ENCODE results near the gene TBC1D21.

TBC1D21 gene

GRCh38 chr15:73912030-73912596 lies 38.7 kb downstream of the TBC1D21 start:
- FAIRE-seq, result no peak

GRCh38 chr15:73914145-73914544 lies 40.8 kb downstream of the TBC1D21 start:
- no peak for FAIRE-seq
- no peak for DNase-seq (ENCODE audit: insufficient read length, low spot score)

More at GRCh38 chr15:73912030-73912596, 38.7 kb downstream of the TBC1D21 start:
- TF ChIP-seq POLR2AphosphoS5 (IDR thresholded peaks at IDR 0.05; ENCODE audit: low read depth, low read length) (no peak), PAX5 (IDR thresholded peaks at IDR 0.05; ENCODE audit: insufficient read depth, low read length, severe bottlenecking) (no peak), SPI1 (IDR thresholded peaks at IDR 0.05; ENCODE audit: low read depth, low read length) (no peak), TAF1 (IDR thresholded peaks at IDR 0.05; ENCODE audit: low read depth, low read length) (no peak), POLR2A (IDR thresholded peaks at IDR 0.05; ENCODE audit: low read depth, low read length) (no peak), POU2F2 (IDR thresholded peaks at IDR 0.05; ENCODE audit: low read depth, low read length) (no peak)
- DNase-seq (ENCODE audit: insufficient read length, low spot score), result no peak

GRCh38 chr15:73915082-73915481 lies 41.7 kb downstream of the TBC1D21 start:
- no peak for DNase-seq (ENCODE audit: insufficient read length, low spot score)
- no peak for FAIRE-seq
- TF ChIP-seq TAF1 (IDR thresholded peaks at IDR 0.05; ENCODE audit: low read depth, low read length) (no peak), SPI1 (IDR thresholded peaks at IDR 0.05; ENCODE audit: low read depth, low read length) (no peak), POU2F2 (IDR thresholded peaks at IDR 0.05; ENCODE audit: low read depth, low read length) (no peak), PAX5 (IDR thresholded peaks at IDR 0.05; ENCODE audit: insufficient read depth, low read length, severe bottlenecking) (no peak), POLR2AphosphoS5 (IDR thresholded peaks at IDR 0.05; ENCODE audit: low read depth, low read length) (no peak), POLR2A (IDR thresholded peaks at IDR 0.05; ENCODE audit: low read depth, low read length) (no peak)

More at GRCh38 chr15:73914145-73914544, 40.8 kb downstream of the TBC1D21 start:
- TF ChIP-seq PAX5 (IDR thresholded peaks at IDR 0.05; ENCODE audit: insufficient read depth, low read length, severe bottlenecking) (no peak), POLR2AphosphoS5 (IDR thresholded peaks at IDR 0.05; ENCODE audit: low read depth, low read length) (no peak), SPI1 (IDR thresholded peaks at IDR 0.05; ENCODE audit: low read depth, low read length) (no peak), POU2F2 (IDR thresholded peaks at IDR 0.05; ENCODE audit: low read depth, low read length) (no peak), POLR2A (IDR thresholded peaks at IDR 0.05; ENCODE audit: low read depth, low read length) (no peak), TAF1 (IDR thresholded peaks at IDR 0.05; ENCODE audit: low read depth, low read length) (no peak)

GRCh38 chr15:73918784-73919183 lies 45.4 kb downstream of the TBC1D21 start:
- no peak for DNase-seq (ENCODE audit: insufficient read length, low spot score)
- TF ChIP-seq POLR2AphosphoS5 (IDR thresholded peaks at IDR 0.05; ENCODE audit: low read depth, low read length) (no peak), POU2F2 (IDR thresholded peaks at IDR 0.05; ENCODE audit: low read depth, low read length) (no peak), POLR2A (IDR thresholded peaks at IDR 0.05; ENCODE audit: low read depth, low read length) (no peak), SPI1 (IDR thresholded peaks at IDR 0.05; ENCODE audit: low read depth, low read length) (no peak), TAF1 (IDR thresholded peaks at IDR 0.05; ENCODE audit: low read depth, low read length) (no peak), PAX5 (IDR thresholded peaks at IDR 0.05; ENCODE audit: insufficient read depth, low read length, severe bottlenecking) (no peak)
- FAIRE-seq, result no peak

GRCh38 chr15:73919706-73920105 lies 46.3 kb downstream of the TBC1D21 start:
- FAIRE-seq, result no peak
- TF ChIP-seq PAX5 (IDR thresholded peaks at IDR 0.05; ENCODE audit: insufficient read depth, low read length, severe bottlenecking) (no peak), POU2F2 (IDR thresholded peaks at IDR 0.05; ENCODE audit: low read depth, low read length) (no peak), POLR2A (IDR thresholded peaks at IDR 0.05; ENCODE audit: low read depth, low read length) (no peak), POLR2AphosphoS5 (IDR thresholded peaks at IDR 0.05; ENCODE audit: low read depth, low read length) (no peak), TAF1 (IDR thresholded peaks at IDR 0.05; ENCODE audit: low read depth, low read length) (no peak), SPI1 (IDR thresholded peaks at IDR 0.05; ENCODE audit: low read depth, low read length) (no peak)

GRCh38 chr15:73921254-73921925 lies 48.0 kb downstream of the TBC1D21 start:
- DNase-seq (ENCODE audit: insufficient read length, low spot score) (no peak), FAIRE-seq (no peak)
- no peak for TF ChIP-seq POLR2A (IDR thresholded peaks at IDR 0.05; ENCODE audit: low read depth, low read length)
- TF ChIP-seq PAX5 (IDR thresholded peaks at IDR 0.05; ENCODE audit: insufficient read depth, low read length, severe bottlenecking), result no peak
- TF ChIP-seq POU2F2 (IDR thresholded peaks at IDR 0.05; ENCODE audit: low read depth, low read length), result no peak
- TF ChIP-seq TAF1 (IDR thresholded peaks at IDR 0.05; ENCODE audit: low read depth, low read length), result no peak
- no peak for TF ChIP-seq SPI1 (IDR thresholded peaks at IDR 0.05; ENCODE audit: low read depth, low read length)
- no peak for TF ChIP-seq POLR2AphosphoS5 (IDR thresholded peaks at IDR 0.05; ENCODE audit: low read depth, low read length)

More at GRCh38 chr15:73919706-73920105, 46.3 kb downstream of the TBC1D21 start:
- no peak for DNase-seq (ENCODE audit: insufficient read length, low spot score)

- DNase-seq (ENCODE audit: insufficient read length, low spot score) (no peak), FAIRE-seq (no peak)
- TF ChIP-seq SPI1 (IDR thresholded peaks at IDR 0.05; ENCODE audit: low read depth, low read length) (no peak), POLR2A (IDR thresholded peaks at IDR 0.05; ENCODE audit: low read depth, low read length) (no peak), POU2F2 (IDR thresholded peaks at IDR 0.05; ENCODE audit: low read depth, low read length) (no peak), PAX5 (IDR thresholded peaks at IDR 0.05; ENCODE audit: insufficient read depth, low read length, severe bottlenecking) (no peak), POLR2AphosphoS5 (IDR thresholded peaks at IDR 0.05; ENCODE audit: low read depth, low read length) (no peak), TAF1 (IDR thresholded peaks at IDR 0.05; ENCODE audit: low read depth, low read length) (no peak)
Observed at GRCh38 chr15:73922186-73923151, 49.1 kb downstream of the TBC1D21 start.

- FAIRE-seq (no peak), DNase-seq (ENCODE audit: insufficient read length, low spot score) (no peak)
- TF ChIP-seq PAX5 (IDR thresholded peaks at IDR 0.05; ENCODE audit: insufficient read depth, low read length, severe bottlenecking) (no peak), SPI1 (IDR thresholded peaks at IDR 0.05; ENCODE audit: low read depth, low read length) (no peak), POLR2A (IDR thresholded peaks at IDR 0.05; ENCODE audit: low read depth, low read length) (no peak), TAF1 (IDR thresholded peaks at IDR 0.05; ENCODE audit: low read depth, low read length) (no peak), POU2F2 (IDR thresholded peaks at IDR 0.05; ENCODE audit: low read depth, low read length) (no peak), POLR2AphosphoS5 (IDR thresholded peaks at IDR 0.05; ENCODE audit: low read depth, low read length) (no peak)
Observed at GRCh38 chr15:73923156-73923487, 49.8 kb downstream of the TBC1D21 start.
